Epithelial cell of proximal tubule (primary cell): ENCODE data around the gene FRMD3. TPM values are rescaled to one million over a fixed set of nuclear protein-coding genes. Genes with fewer than 3 reads are reported as not detected.

ENCODE experiments used
- DNase-seq: peaks from one replicate; pipeline ENCODE4 v3.0.0-alpha.2; 2011; ENCODE audit warnings: low read depth
- H3K4me3 ChIP-seq: 2 replicates; pipeline ENCODE4 v1.5.1; 2011; ENCODE audit warnings: low read depth, mild to moderate bottlenecking, low read length
- CTCF ChIP-seq: conservative IDR thresholded peaks from 2 replicates; pipeline ENCODE4 v1.5.1; 2012; ENCODE audit warnings: low read depth, mild to moderate bottlenecking, low read length
- total RNA-seq: library from RNA; depleted of rRNA; stranded (reverse); fragments of >200 nt; gene quantifications from 2 replicates; pipeline ENCODE4 v1.2.3, GENCODE V29; 2015

The FRMD3 gene
- total RNA-seq, 1 donor from 2014 or later: 2.4 TPM

- no peak for DNase-seq
- H3K4me3 ChIP-seq: no peak overlapping the region
- no peak for TF ChIP-seq CTCF
Measured at GRCh38 chr9:83413367-83413766, 124.8 kb downstream of the FRMD3 start.

DNA sequence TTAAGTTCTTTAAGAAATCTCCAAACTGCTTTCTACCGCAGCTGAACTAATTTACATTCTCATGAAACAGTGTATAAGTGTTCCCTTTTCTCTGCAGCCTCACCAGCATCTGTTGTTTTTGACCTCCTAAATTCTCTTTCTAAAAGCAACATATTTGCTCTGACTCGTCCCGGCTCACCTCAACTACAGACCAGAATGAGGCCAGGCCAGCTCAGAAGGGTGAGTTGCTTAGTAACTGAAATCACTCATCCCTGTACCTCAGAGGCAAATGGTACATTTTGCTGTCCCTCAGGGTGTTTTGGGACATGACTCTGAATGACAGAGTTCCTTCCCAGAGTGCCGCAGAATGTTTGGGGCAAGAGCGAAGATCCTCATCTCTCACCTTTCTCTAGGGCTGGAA is 127.5 kb downstream of the FRMD3 start:
- H3K4me3 ChIP-seq: no peak overlapping the region
- DNase-seq: no peak
- no peak for TF ChIP-seq CTCF

DNA sequence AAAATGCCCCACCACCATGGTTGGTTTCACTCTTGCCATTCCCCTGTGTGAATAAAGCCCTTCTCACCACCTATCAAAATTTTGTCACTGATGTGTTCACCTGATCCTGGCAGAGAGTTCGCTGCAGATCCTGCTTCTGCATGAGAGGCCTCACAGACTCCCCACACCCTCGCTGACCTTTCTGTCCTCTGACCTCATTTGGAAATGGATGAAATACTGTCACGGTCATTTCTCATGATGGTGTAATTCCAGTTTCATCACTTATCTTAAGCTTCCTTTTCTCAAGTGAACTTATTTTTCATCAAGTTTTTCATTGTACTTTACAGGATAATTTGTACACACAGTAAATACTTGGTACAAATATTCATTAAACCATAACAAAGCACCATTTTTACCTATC is 131.3 kb downstream of the FRMD3 start:
- TF ChIP-seq CTCF: no peak
- no peak overlapping the region for H3K4me3 ChIP-seq
- no peak for DNase-seq

- H3K4me3 ChIP-seq: no peak overlapping the region
- peak; percentile 5 for TF ChIP-seq CTCF
- DNase-seq: no peak
Measured at GRCh38 chr9:83405759-83406158, 132.4 kb downstream of the FRMD3 start.

DNA sequence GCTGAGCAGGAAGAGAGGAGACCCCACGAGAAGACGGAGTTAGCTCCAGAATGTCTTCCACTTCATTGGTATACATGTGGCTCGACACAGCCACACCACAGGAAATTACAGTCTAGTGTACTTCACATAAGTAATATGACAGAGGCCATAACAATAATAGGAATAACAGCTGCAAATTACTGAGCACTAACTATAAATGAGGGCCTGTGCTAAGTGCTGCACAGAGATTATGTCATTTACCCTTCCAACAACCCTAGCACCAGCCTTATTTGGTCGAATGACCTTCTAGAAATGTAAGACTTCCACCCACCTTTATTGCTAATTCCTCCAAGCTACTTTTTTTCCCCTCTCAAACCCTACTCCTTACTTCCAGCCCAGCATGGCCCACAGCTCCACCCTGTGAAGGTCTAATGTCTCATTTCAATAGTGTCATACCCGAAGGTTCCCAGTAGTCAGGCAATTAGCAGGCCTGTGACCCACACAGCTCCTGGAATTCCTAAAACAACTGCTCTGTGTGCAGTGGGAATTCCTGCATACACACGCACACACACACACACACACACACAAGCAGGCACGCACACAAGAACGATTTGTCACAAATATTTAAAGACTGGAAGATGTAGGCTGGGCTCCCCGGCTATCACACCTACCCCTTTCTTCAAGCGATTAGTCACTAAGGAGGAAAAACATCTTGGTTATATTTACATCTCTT is 134.5 kb downstream of the FRMD3 start:
- no peak for TF ChIP-seq CTCF
- peak; percentile 13 for DNase-seq

DNA sequence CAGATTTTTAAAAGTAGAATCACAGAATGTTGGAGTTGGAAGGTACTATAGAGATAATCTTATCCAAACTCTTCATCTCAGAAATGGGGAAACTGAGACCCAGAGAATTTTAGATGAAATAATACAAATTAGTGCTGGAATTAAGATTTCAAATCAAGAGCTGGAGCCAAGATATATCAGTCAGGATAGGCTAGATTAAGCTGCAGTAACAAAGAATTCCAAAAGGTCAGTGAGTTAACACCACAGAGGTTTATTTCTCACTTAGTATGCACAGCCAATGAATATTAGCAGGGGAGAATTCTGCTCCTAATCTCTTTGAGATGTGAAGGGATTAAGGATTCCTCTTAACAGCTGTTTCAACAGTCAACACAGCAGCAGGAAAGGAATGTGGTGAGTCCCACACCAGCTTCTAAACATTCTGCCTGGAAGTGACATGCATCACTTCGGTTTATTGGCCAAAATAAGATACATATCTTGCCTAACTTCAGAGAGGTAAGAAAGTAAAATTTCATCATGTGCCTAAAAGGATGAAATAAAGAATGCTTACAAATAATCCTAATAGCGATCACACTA is 136.8 kb downstream of the FRMD3 start:
- no peak for TF ChIP-seq CTCF
- no peak for DNase-seq
- H3K4me3 ChIP-seq: no peak overlapping the region

More for the DNA sequence above, 134.5 kb downstream of the FRMD3 start:
- H3K4me3 ChIP-seq: no peak overlapping the region

DNA sequence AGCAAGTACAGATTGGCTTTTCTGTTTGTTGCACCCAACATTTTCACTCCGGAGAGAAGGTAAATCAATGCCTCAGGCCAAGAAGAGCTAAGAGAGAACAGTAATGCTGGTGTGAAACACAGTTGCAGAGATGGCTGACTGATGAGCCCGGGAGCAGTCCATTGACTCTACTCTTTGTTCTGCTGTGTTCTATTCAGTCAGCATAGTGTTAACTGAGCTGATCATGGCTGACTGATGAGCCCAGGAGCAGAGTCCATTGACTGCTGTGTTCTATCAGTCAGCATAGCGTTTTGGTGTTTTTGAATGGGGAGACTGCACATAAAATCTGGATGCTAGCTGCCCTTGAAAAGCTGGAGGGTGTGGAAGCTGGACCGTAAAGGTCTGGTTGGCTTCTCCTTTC is 141.4 kb downstream of the FRMD3 start:
- no peak overlapping the region for H3K4me3 ChIP-seq
- no peak for TF ChIP-seq CTCF
- no peak for DNase-seq
